ENCODE measurements around the gene TMEM168.
"Not testable (repeated sequence)": the region's sequence is repeated elsewhere in the genome, so short reads cannot be mapped to it uniquely, and the experiment has no call there.

TMEM168 gene

DNA sequence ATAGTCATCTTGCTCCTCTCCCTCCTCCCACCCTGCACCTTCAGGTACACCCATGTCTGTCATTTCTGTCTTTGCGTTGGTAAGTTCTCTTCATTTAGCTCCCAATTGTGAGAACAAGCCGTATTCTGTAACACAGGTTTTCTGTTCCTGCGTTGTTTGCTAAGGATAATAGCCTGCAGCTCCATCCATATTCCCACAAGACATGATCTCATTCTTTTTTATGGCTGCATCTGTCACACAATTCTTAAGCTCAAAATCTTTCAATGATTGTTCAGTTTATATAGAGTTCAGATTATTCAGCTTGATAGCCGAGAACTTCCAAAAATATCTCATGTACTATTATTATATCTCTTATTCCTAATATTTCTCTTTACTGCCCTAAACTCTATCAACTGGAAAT, 16.0 kb upstream of the TMEM168 start:
- DNase-seq (ENCODE audit: low read depth): no peak
- no peak for TF ChIP-seq CTCF (IDR thresholded peaks at IDR 0.05; ENCODE audit: insufficient read depth, low read depth, low read length, missing control alignments)
- H3K4me3 ChIP-seq (ENCODE audit: low read depth, low read length): no peak overlapping the region

GRCh38 chr7:112802406-112802805, 12.2 kb upstream of the TMEM168 start:
- no peak for TF ChIP-seq CTCF (IDR thresholded peaks at IDR 0.05; ENCODE audit: insufficient read depth, low read depth, low read length, missing control alignments)
- no peak overlapping the region for H3K4me3 ChIP-seq (ENCODE audit: low read depth, low read length)
- no peak for DNase-seq (ENCODE audit: low read depth)

- H3K4me3 ChIP-seq (ENCODE audit: low read depth, low read length): no peak overlapping the region
- TF ChIP-seq CTCF (IDR thresholded peaks at IDR 0.05; ENCODE audit: insufficient read depth, low read depth, low read length, missing control alignments): no peak
- DNase-seq (ENCODE audit: low read depth): no peak
Observed at GRCh38 chr7:112800486-112800885, 10.3 kb upstream of the TMEM168 start.

DNA sequence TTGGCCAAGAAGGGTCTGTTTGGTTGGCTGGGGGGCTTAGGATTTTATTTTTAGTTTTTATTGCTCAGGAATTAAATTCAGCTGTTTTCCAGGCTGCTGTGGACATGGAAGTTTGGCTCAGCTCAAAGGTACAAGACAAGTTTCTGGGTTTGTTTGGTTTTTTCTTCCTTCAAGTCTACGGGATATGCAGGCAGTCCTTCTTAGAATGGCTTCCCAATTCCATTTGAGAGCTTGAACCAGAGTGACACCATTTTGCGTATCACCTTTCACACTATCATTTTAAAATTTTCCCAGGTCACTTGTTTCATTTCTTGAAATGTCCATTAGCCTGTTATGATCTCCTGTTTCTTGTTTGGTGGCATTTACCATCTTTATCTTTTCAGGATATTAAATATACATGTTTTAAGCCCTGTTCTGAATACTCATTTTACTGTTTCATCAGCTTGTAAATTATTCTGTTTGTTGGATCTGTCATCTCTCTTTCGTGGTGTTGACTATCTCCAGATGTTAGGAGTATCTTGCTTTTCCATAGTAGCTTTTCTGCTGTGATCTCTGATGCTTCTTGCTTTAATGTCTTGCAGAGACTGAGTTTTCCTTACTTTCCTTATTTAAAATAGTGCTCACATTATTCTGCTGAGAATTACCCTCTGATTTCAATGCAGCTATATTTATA, 9.4 kb upstream of the TMEM168 start:
- no peak overlapping the region for H3K4me3 ChIP-seq (ENCODE audit: low read depth, low read length)
- DNase-seq (ENCODE audit: low read depth): no peak
- TF ChIP-seq CTCF (IDR thresholded peaks at IDR 0.05; ENCODE audit: insufficient read depth, low read depth, low read length, missing control alignments): no peak

GRCh38 chr7:112798274-112799159, 8.3 kb upstream of the TMEM168 start:
- no peak overlapping the region for H3K4me3 ChIP-seq (ENCODE audit: low read depth, low read length)
- no peak for DNase-seq (ENCODE audit: low read depth)
- no peak for TF ChIP-seq CTCF (IDR thresholded peaks at IDR 0.05; ENCODE audit: insufficient read depth, low read depth, low read length, missing control alignments)

DNA sequence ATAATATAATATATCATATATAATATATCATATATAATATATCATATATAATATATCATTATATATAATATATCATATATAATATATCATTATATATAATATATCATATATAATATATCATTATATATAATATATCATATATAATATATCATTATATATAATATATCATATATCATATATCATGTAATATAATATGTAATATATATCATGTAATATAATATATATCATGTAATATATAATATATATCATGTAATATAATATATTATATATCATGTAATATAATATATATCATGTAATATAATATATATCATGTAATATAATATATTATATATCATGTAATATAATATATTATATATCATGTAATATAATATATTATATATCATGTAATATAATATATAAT, 6.4 kb upstream of the TMEM168 start:
- DNase-seq (ENCODE audit: low read depth); H3K4me3 ChIP-seq (ENCODE audit: low read depth, low read length): not testable (repeated sequence)

DNA sequence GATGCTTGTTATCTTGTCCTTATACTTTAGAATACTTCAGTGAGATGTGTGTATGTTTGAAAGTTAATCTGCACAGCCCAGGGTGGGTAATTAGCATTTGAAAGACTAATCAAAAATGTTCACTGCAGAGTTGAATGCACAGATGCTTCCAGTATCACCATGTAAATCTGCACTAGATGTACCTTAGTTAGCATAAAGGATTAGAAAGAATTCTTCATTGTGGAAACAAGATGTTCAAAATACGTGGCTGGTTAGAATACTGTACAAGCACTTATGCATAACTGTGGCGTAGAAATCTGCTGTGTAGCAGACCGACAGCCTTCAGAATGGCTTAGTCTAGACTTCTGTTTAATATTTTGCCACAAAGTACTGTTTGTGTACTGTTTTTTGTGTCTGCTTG, 2.2 kb upstream of the TMEM168 start:
- H3K4me3 ChIP-seq (ENCODE audit: low read depth, low read length): no peak overlapping the region
- no peak for DNase-seq (ENCODE audit: low read depth)
- TF ChIP-seq CTCF (IDR thresholded peaks at IDR 0.05; ENCODE audit: insufficient read depth, low read depth, low read length, missing control alignments): no peak
